AG04450 (cell line): ENCODE measurements around the gene NCAM1. TPM values are rescaled to one million over a fixed set of nuclear protein-coding genes. Genes with fewer than 3 reads are reported as not detected.
"Not testable (repeated sequence)": the region's sequence is repeated elsewhere in the genome, so short reads cannot be mapped to it uniquely, and the experiment has no call there.

ENCODE experiments used
- CTCF ChIA-PET: fragments of 300-600, 350-600 bp; formaldehyde crosslinking; extraction: SDS; loops from one replicate; lab custom pipeline; 2022; ENCODE audit warnings: antibody characterized with exemption, inconsistent platforms; lab: Charles Lee
- POLR2A ChIA-PET: fragments of 350-600 bp; formaldehyde crosslinking; extraction: SDS; loops from one replicate; lab custom pipeline; 2021; ENCODE audit warnings: antibody characterized with exemption, inconsistent platforms; lab: Yijun Ruan, JAX
- DNase-seq: peaks from one replicate; pipeline ENCODE4 v3.0.0-alpha.2; 2011; ENCODE audit warnings: low read depth, low spot score
- H3K27ac ChIP-seq: one replicate; pipeline ENCODE4 v1.5.1; 2012; ENCODE audit warnings: low read depth, low read length, control low read depth
- H3K27me3 ChIP-seq: one replicate; pipeline ENCODE4 v1.6.0; 2012; ENCODE audit warnings: low read length; ENCODE audit not compliant: control insufficient read depth, insufficient read depth
- H3K4me3 ChIP-seq: 2 replicates; pipeline ENCODE4 v1.5.1; 2011; ENCODE audit warnings: mild to moderate bottlenecking, low read depth, low read length, control low read depth
- H3K9me3 ChIP-seq: 2 replicates; pipeline ENCODE4 v1.5.1; 2012; ENCODE audit warnings: low read length; ENCODE audit not compliant: control insufficient read depth, insufficient read depth
- CTCF ChIP-seq: IDR thresholded peaks from 2 replicates; pipeline ENCODE4 v1.5.1; 2011; ENCODE audit warnings: low read depth, low read length, control low read depth, inconsistent platforms
- polyA minus RNA-seq: library from RNA; depleted of rRNA, polyadenylated mRNA; stranded (reverse); fragments of >200 nt; gene quantifications from 2 replicates; pipeline ENCODE4 v1.2.3, GENCODE V29; 2011; rRNA and poly(A)+ RNA removed
- polyA plus RNA-seq: library from polyadenylated mRNA; depleted of rRNA; stranded (reverse); fragments of >200 nt; gene quantifications from 2 replicates; pipeline ENCODE4 v1.2.3, GENCODE V29; 2011; rRNA removed

Gene NCAM1
- polyA plus RNA-seq (not detected in 2 replicates), polyA minus RNA-seq (0.74 TPM in 1 of 2 replicates, not detected in the other)

GRCh38 chr11:112961146-112961668 is at the start of gene NCAM1:
Gene NCAM1 (plus strand): TSS chr11:112961420.
- POLR2A ChIA-PET, result no interaction called here
- H3K27ac ChIP-seq, result no peak within 1 kb of the TSS
- no peak for TF ChIP-seq CTCF

GRCh38 chr11:112922606-112923005 is 38.6 kb upstream of the NCAM1 start:
- ChIA-PET CTCF (no interaction called here), POLR2A (no interaction called here)
- H3K9me3 ChIP-seq, result no peaks in the 10 kb centered on the region
- no peak for TF ChIP-seq CTCF
- DNase-seq, result no peak
- H3K27me3 ChIP-seq, result no peaks in the 10 kb centered on the region
- H3K27ac ChIP-seq, result no peak overlapping the region
- no peak overlapping the region for H3K4me3 ChIP-seq

More at GRCh38 chr11:112961146-112961668, at the start of gene NCAM1:
- peaks cover 41% of the 10 kb centered on the region for H3K27me3 ChIP-seq
- no peak for DNase-seq
- H3K9me3 ChIP-seq, result no peaks in the 10 kb centered on the region; the same call in 1 of the 2 replicates
- CTCF ChIA-PET, result no interaction called here
- H3K4me3 ChIP-seq, result peak within 1 kb of the TSS; percentile 40

- H3K4me3 ChIP-seq, POLR2A ChIA-PET: not testable (repeated sequence)
Observed at GRCh38 chr11:112924836-112925235, 36.4 kb upstream of the NCAM1 start.

GRCh38 chr11:112925516-112926310 is 35.5 kb upstream of the NCAM1 start:
- POLR2A ChIA-PET, result no interaction called here
- Histone ChIP-seq H3K4me3 (no peak overlapping the region), H3K27ac (no peak overlapping the region), H3K9me3 (no peaks in the 10 kb centered on the region), H3K27me3 (no peaks in the 10 kb centered on the region)
- no peak for TF ChIP-seq CTCF
- CTCF ChIA-PET, result no interaction called here
- DNase-seq, result no peak

More at GRCh38 chr11:112924836-112925235, 36.4 kb upstream of the NCAM1 start:
- H3K9me3 ChIP-seq, H3K27ac ChIP-seq, CTCF ChIA-PET, H3K27me3 ChIP-seq, DNase-seq: not testable (repeated sequence)

- TF ChIP-seq CTCF, result no peak
- CTCF ChIA-PET, result no interaction called here
- H3K4me3 ChIP-seq, result no peak overlapping the region
- no peak overlapping the region for H3K27ac ChIP-seq
- POLR2A ChIA-PET, result no interaction called here
- H3K9me3 ChIP-seq, result no peaks in the 10 kb centered on the region
- no peak for DNase-seq
- H3K27me3 ChIP-seq, result no peaks in the 10 kb centered on the region
Observed at GRCh38 chr11:112928136-112928535, 33.1 kb upstream of the NCAM1 start.
